ENCODE results near the gene BANF2. TPM values are rescaled to one million over a fixed set of nuclear protein-coding genes. Genes with fewer than 3 reads are reported as not detected.

Gene BANF2
- total RNA-seq, 1 donor = not detected

DNA sequence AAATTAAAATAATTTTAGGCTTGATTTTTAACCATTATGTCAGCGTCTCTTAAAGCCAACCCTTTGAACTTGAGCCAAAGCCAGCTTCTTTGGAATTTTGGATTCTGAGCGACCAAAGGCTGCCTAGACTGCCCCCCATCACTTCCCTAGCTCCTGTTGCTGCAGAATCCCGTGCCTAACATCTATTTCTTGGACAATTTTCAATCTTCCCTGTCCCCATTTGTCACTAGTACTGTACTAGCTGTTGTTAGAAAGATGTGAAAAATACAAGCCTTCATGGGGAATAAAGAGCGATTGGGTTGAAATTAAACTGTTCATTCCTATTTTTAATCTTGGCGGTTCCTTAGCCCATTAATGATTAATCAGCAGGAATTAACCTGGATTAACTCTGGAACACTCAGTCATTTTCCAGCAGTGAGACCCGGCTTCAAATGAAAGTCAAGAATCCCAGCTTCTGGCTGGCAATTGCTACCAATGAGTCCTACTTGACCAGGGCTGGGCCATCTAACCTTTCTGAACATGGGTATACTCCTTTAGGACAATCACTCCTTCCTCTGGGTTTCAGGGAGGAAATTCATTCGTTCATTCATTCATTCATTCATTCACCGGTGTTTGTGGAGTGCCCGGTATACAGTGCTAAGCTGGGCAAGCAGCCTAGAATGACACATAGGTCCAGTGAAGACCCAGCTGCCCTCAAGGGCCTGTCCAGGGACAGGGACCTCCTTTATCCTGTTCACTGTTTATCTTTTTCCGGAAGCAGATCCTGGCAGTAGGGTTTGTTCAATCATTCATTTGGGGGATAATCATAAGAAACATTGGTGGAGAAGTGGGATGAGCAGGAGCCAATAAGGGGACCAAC is 16.3 kb upstream of the BANF2 start:
- Histone ChIP-seq H3K4me2 (ENCODE audit: insufficient read depth, low read length) (no peak overlapping the region), H3K36me3 (ENCODE audit: insufficient read depth, low read length) (peaks cover 21% of the 10 kb centered on the region), H3K27ac (ENCODE audit: low read depth, low read length) (no peak overlapping the region), H3K9me3 (ENCODE audit: low read depth, low read length) (no peaks in the 10 kb centered on the region), H3K4me1 (ENCODE audit: insufficient read depth, low read length) (peaks cover 13% of the 10 kb centered on the region), H3K79me2 (ENCODE audit: insufficient read depth, low read length) (peaks cover 29% of the 10 kb centered on the region), H3K27me3 (ENCODE audit: insufficient read depth, low read length) (peaks cover 37% of the 10 kb centered on the region), H3K4me3 (ENCODE audit: insufficient read depth, low read length) (no peak overlapping the region), H4K20me1 (ENCODE audit: insufficient read depth, low read length) (peaks cover 24% of the 10 kb centered on the region), H2AFZ (ENCODE audit: low read length) (no peak overlapping the region)
- TF ChIP-seq, protein P1, sequence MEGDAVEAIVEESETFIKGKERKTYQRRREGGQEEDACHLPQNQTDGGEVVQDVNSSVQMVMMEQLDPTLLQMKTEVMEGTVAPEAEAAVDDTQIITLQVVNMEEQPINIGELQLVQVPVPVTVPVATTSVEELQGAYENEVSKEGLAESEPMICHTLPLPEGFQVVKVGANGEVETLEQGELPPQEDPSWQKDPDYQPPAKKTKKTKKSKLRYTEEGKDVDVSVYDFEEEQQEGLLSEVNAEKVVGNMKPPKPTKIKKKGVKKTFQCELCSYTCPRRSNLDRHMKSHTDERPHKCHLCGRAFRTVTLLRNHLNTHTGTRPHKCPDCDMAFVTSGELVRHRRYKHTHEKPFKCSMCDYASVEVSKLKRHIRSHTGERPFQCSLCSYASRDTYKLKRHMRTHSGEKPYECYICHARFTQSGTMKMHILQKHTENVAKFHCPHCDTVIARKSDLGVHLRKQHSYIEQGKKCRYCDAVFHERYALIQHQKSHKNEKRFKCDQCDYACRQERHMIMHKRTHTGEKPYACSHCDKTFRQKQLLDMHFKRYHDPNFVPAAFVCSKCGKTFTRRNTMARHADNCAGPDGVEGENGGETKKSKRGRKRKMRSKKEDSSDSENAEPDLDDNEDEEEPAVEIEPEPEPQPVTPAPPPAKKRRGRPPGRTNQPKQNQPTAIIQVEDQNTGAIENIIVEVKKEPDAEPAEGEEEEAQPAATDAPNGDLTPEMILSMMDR (IDR thresholded peaks at IDR 0.05; ENCODE audit: extremely low read depth, low read depth, low read length) = no peak
- DNase-seq (ENCODE audit: insufficient read length, low spot score, missing footprints) = no peak

DNA sequence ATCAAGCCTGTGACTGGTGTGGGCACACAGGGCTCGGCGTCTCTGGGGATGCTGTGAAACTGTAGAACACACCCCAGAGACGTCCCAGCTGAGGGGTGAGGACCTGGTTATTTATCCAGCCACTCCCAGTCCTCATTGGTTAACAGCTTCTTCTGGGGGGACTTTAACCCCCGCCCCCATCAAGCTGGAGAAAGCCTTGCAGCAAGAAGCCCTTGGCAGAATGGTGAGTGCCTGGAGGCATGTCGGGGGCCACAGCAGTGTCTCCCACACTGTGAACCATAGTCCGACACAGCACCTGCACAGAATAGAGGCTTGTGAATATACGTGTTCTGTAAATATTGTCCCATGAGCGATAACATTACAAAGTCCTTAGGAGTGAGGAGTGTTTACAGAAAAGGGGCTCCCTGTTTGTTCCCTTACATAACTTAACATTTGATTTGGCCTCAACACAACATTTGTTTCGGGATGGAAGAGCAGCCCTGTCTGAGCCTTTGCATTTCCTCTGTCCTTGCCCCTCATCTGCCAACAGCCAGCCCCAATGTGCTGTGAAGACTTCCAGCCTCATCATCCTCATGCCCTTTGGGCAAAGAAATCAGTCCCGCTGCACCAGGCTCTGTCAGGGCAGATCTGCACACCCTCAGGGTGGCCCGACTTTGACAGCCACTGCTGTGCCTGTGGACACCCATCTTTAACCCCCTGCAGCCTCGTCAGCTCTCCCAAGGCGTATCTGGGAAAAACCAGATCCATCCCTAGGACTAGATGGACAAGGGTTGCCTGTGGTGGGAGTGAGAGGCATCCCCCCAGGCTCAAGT is 15.5 kb upstream of the BANF2 start:
- TF ChIP-seq, protein P1 (IDR thresholded peaks at IDR 0.05; ENCODE audit: extremely low read depth, low read depth, low read length) = no peak
- Histone ChIP-seq H4K20me1 (ENCODE audit: insufficient read depth, low read length) (peaks cover 16% of the 10 kb centered on the region), H2AFZ (ENCODE audit: low read length) (no peak overlapping the region), H3K4me1 (ENCODE audit: insufficient read depth, low read length) (peaks cover 13% of the 10 kb centered on the region), H3K27me3 (ENCODE audit: insufficient read depth, low read length) (peaks cover 37% of the 10 kb centered on the region), H3K79me2 (ENCODE audit: insufficient read depth, low read length) (peaks cover 20% of the 10 kb centered on the region), H3K27ac (ENCODE audit: low read depth, low read length) (no peak overlapping the region), H3K4me2 (ENCODE audit: insufficient read depth, low read length) (no peak overlapping the region), H3K9me3 (ENCODE audit: low read depth, low read length) (no peaks in the 10 kb centered on the region), H3K36me3 (ENCODE audit: insufficient read depth, low read length) (peaks cover 13% of the 10 kb centered on the region), H3K4me3 (ENCODE audit: insufficient read depth, low read length) (no peak overlapping the region)
- no peak for DNase-seq (ENCODE audit: insufficient read length, low spot score, missing footprints)

DNA sequence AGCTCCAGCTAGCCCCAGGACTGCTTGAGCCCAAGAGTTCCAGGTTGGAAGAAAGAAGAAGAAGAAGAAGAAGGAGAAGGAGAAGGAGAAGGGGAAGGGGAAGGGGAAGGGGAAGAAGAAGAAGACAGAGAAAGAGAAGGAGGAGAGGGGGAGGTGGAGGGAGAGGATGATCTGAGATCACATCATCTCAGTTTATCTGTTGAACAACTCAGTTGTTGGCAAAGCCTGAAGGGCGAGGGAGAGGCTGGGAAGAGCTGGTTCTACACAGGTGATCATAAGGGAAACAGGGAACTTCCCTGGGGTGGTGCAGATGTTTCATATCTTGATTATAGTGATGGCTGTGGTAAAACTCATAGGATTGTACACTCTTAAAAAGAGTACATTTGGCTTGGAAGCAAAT is 14.6 kb upstream of the BANF2 start:
- Histone ChIP-seq H3K4me1 (ENCODE audit: insufficient read depth, low read length) (peaks cover 5% of the 10 kb centered on the region), H3K9me3 (ENCODE audit: low read depth, low read length) (no peaks in the 10 kb centered on the region), H3K27ac (ENCODE audit: low read depth, low read length) (no peak overlapping the region), H4K20me1 (ENCODE audit: insufficient read depth, low read length) (peaks cover 7% of the 10 kb centered on the region), H3K4me3 (ENCODE audit: insufficient read depth, low read length) (no peak overlapping the region), H3K4me2 (ENCODE audit: insufficient read depth, low read length) (no peak overlapping the region), H3K79me2 (ENCODE audit: insufficient read depth, low read length) (peaks cover 12% of the 10 kb centered on the region), H3K36me3 (ENCODE audit: insufficient read depth, low read length) (peaks cover 4% of the 10 kb centered on the region), H2AFZ (ENCODE audit: low read length) (no peak overlapping the region), H3K27me3 (ENCODE audit: insufficient read depth, low read length) (peaks cover 37% of the 10 kb centered on the region)
- DNase-seq (ENCODE audit: insufficient read length, low spot score, missing footprints) = no peak
- TF ChIP-seq, protein P1 (IDR thresholded peaks at IDR 0.05; ENCODE audit: extremely low read depth, low read depth, low read length) = no peak

DNA sequence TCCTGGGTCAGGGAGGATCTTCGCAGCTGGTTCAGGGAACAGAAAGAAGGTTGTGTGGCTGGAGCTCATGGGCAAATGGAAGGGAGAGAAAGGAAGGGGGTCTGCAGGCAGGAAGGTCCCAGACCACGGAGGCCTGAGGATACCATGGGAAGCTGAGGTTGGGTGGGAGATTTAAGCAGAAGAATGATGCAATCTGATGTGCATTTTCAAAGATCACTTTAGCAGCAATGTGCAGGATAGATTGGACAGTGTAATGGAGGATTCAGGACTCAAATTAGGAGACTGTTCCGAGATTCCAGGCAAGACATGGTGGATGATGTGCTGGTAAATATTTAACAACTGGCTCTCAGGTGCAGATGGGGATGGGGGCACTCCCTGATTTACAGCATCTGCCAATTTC is 12.0 kb upstream of the BANF2 start:
- Histone ChIP-seq H2AFZ (ENCODE audit: low read length) (no peak overlapping the region), H3K4me1 (ENCODE audit: insufficient read depth, low read length) (peaks cover 6% of the 10 kb centered on the region), H4K20me1 (ENCODE audit: insufficient read depth, low read length) (no peaks in the 10 kb centered on the region), H3K4me3 (ENCODE audit: insufficient read depth, low read length) (no peak overlapping the region), H3K27me3 (ENCODE audit: insufficient read depth, low read length) (peaks cover 40% of the 10 kb centered on the region), H3K36me3 (ENCODE audit: insufficient read depth, low read length) (no peaks in the 10 kb centered on the region), H3K9me3 (ENCODE audit: low read depth, low read length) (no peaks in the 10 kb centered on the region), H3K4me2 (ENCODE audit: insufficient read depth, low read length) (no peak overlapping the region), H3K27ac (ENCODE audit: low read depth, low read length) (no peak overlapping the region), H3K79me2 (ENCODE audit: insufficient read depth, low read length) (no peaks in the 10 kb centered on the region)
- no peak for DNase-seq (ENCODE audit: insufficient read length, low spot score, missing footprints)
- TF ChIP-seq, protein P1 (IDR thresholded peaks at IDR 0.05; ENCODE audit: extremely low read depth, low read depth, low read length) = no peak

Data from osteoblast (primary cell).